Measurements from ENCODE around the gene OSM.

The OSM gene

DNA sequence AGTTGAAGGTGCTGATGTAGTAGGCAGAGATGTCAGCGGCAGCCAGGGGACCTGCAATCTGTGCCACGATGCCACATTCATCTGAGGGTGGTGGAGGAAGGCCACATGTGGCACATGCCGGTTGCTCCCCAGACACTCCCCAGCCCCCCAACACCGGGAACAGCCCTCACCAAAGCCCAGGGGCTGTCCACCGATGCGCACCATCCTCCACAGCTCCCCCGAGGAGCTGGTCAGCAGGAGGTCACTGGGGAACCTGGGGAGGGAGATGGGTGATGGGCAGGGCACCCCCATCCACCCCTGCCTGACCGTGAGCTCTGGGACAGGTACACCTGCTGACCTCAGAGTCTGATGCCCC lies 19.2 kb upstream of the OSM start:
- 96% methylated on average over 4 of the region's 8 CpGs for WGBS (ENCODE audit: insufficient coverage)

GRCh38 chr22:30285176-30285845 lies 18.7 kb upstream of the OSM start:
- no peaks in the 10 kb centered on the region for H3K27me3 ChIP-seq (replicated peaks in 2 of 5; ENCODE audit: control insufficient read depth in 4 of 5, insufficient read depth in 5 of 5, low read length in 4 of 5)
- no peaks in the 10 kb centered on the region for H3K9me3 ChIP-seq (ENCODE audit: control extremely low read depth in 1 of 5, control insufficient read depth in 4 of 5, insufficient read depth in 2 of 5, low read depth in 1 of 5, low read length in 4 of 5)
- CTCF ChIA-PET, result interaction anchor here (0.9 to 7.6 kb wide), 10 partner anchors 8 to 649 kb away, joined by 3 to 91 read pairs (median 6); partner anchors contain the start of gene RNF215
- H3K4me1 ChIP-seq (ENCODE audit: control extremely low read depth in 1 of 4, control insufficient read depth in 4 of 4, insufficient read depth in 4 of 4, low read length in 3 of 4), result peaks cover 4 to 50% (median 46%) of the 10 kb centered on the region in 4 experiments
- no peak for DNase-seq
- POLR2A ChIA-PET, result interaction anchor here (0.6 to 1.1 kb wide), 2 partner anchors 17 to 22 kb away, joined by 3 to 4 read pairs; no protein-coding TSS in a partner anchor
- WGBS (ENCODE audit: insufficient coverage), result 94% methylated on average over 22 of the region's 27 CpGs
- H3K36me3 ChIP-seq (ENCODE audit: control insufficient read depth in 4 of 4, insufficient read depth in 4 of 4, low read length in 3 of 4), result peaks cover 0 to 3% (median under 1%) of the 10 kb centered on the region in 4 experiments
- no peak overlapping the region for H3K27ac ChIP-seq (ENCODE audit: insufficient read depth in 1 of 2, low read depth in 1 of 2, low read length in 2 of 2, poor library complexity in 1 of 2, severe bottlenecking in 2 of 2)
- H3K4me3 ChIP-seq (ENCODE audit: control insufficient read depth in 1 of 7, extremely low read depth in 1 of 7, insufficient read depth in 4 of 7, low read depth in 2 of 7, low read length in 6 of 7), result no peak overlapping the region

More for the DNA sequence above, 19.2 kb upstream of the OSM start:
- Histone ChIP-seq H3K27me3 (replicated peaks in 2 of 5; ENCODE audit: control insufficient read depth in 4 of 5, insufficient read depth in 5 of 5, low read length in 4 of 5) (no peaks in the 10 kb centered on the region), H3K4me1 (ENCODE audit: control extremely low read depth in 1 of 4, control insufficient read depth in 4 of 4, insufficient read depth in 4 of 4, low read length in 3 of 4) (peaks cover 4 to 55% (median 51%) of the 10 kb centered on the region in 4 experiments), H3K27ac (ENCODE audit: insufficient read depth in 1 of 2, low read depth in 1 of 2, low read length in 2 of 2, poor library complexity in 1 of 2, severe bottlenecking in 2 of 2) (no peak overlapping the region), H3K36me3 (ENCODE audit: control insufficient read depth in 4 of 4, insufficient read depth in 4 of 4, low read length in 3 of 4) (peaks cover 0 to 3% (median under 1%) of the 10 kb centered on the region in 4 experiments), H3K4me3 (ENCODE audit: control insufficient read depth in 1 of 7, extremely low read depth in 1 of 7, insufficient read depth in 4 of 7, low read depth in 2 of 7, low read length in 6 of 7) (no peak overlapping the region), H3K9me3 (ENCODE audit: control extremely low read depth in 1 of 5, control insufficient read depth in 4 of 5, insufficient read depth in 2 of 5, low read depth in 1 of 5, low read length in 4 of 5) (no peaks in the 10 kb centered on the region)
- POLR2A ChIA-PET, result interaction anchor here (0.6 kb wide), 1 partner anchor 18 kb away, joined by 3 read pairs; no protein-coding TSS in a partner anchor
- no peak for DNase-seq
- CTCF ChIA-PET, result interaction anchor here (0.6 to 7.6 kb wide), 14 partner anchors 8 to 650 kb away, joined by 3 to 91 read pairs (median 4); partner anchors contain the start of gene RNF215

DNA sequence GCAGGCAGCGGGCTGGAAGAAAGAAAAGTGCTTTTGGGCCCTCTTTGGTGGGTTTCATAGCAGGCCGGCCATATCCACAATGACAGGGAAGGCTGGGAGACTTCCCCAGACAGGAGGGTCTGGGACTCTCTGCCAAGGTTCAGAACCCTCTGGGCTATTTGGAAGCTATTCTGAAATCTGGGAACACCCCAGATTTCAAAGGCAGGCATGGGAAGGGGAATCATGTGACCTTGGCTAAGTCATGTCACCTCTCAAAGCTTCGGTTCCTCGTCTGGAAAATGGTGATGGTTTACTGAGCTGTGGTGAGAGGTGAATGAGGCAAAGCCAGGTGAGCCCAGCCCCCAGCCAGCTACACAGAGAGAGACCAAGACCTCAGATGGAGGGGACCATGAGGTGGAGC lies 18.0 kb upstream of the OSM start:
- CTCF ChIA-PET, result interaction anchor here (1.4 to 7.6 kb wide), 5 partner anchors 9 to 180 kb away, joined by 5 to 91 read pairs (median 19); partner anchors contain the start of gene RNF215

DNA sequence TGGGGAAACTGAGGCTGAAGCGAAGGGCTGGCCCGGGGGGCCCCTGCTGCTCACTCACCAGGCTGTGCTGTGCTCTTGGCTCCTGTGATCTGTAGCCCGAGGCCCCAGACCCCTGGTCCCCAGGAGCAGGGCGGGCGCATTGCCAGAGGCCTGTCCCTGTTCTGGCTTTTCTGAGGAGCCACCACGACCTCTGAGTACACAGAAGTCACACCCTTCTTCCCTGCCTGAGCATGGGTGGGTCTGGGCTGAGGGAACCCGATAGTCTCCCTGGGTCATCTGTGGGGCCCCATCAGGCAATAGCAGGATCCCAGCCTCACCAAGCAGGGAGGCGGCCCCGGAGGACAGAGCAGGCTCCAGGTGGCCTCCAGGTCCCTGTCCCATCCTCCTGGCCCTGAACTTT lies 17.5 kb upstream of the OSM start:
- ChIA-PET CTCF (interaction anchor here (0.6 to 7.6 kb wide), 4 partner anchors 17 to 176 kb away, joined by 4 to 91 read pairs (median 14); partner anchors contain the start of gene RNF215), POLR2A (interaction anchor here (0.6 to 1.1 kb wide), 3 partner anchors 18 to 38 kb away, joined by 3 to 4 read pairs (median 4); partner anchors contain the start of gene OSM)
- Histone ChIP-seq H3K9me3 (ENCODE audit: control extremely low read depth in 1 of 5, control insufficient read depth in 4 of 5, insufficient read depth in 2 of 5, low read depth in 1 of 5, low read length in 4 of 5) (no peaks in the 10 kb centered on the region), H3K4me3 (ENCODE audit: control insufficient read depth in 1 of 7, extremely low read depth in 1 of 7, insufficient read depth in 4 of 7, low read depth in 2 of 7, low read length in 6 of 7) (no peak overlapping the region), H3K36me3 (ENCODE audit: control insufficient read depth in 4 of 4, insufficient read depth in 4 of 4, low read length in 3 of 4) (peaks cover 0 to 3% (median under 1%) of the 10 kb centered on the region in 4 experiments), H3K27ac (ENCODE audit: insufficient read depth in 1 of 2, low read depth in 1 of 2, low read length in 2 of 2, poor library complexity in 1 of 2, severe bottlenecking in 2 of 2) (no peak overlapping the region), H3K4me1 (ENCODE audit: control extremely low read depth in 1 of 4, control insufficient read depth in 4 of 4, insufficient read depth in 4 of 4, low read length in 3 of 4) (peaks cover 4 to 48% (median 46%) of the 10 kb centered on the region in 4 experiments), H3K27me3 (replicated peaks in 2 of 5; ENCODE audit: control insufficient read depth in 4 of 5, insufficient read depth in 5 of 5, low read length in 4 of 5) (no peaks in the 10 kb centered on the region)
- WGBS (ENCODE audit: insufficient coverage), result 96% methylated on average over 5 of the region's 9 CpGs
- no peak for DNase-seq

More for the DNA sequence above, 18.0 kb upstream of the OSM start:
- Histone ChIP-seq H3K4me3 (ENCODE audit: control insufficient read depth in 1 of 7, extremely low read depth in 1 of 7, insufficient read depth in 4 of 7, low read depth in 2 of 7, low read length in 6 of 7) (no peak overlapping the region), H3K9me3 (ENCODE audit: control extremely low read depth in 1 of 5, control insufficient read depth in 4 of 5, insufficient read depth in 2 of 5, low read depth in 1 of 5, low read length in 4 of 5) (no peaks in the 10 kb centered on the region), H3K27me3 (replicated peaks in 2 of 5; ENCODE audit: control insufficient read depth in 4 of 5, insufficient read depth in 5 of 5, low read length in 4 of 5) (no peaks in the 10 kb centered on the region), H3K4me1 (ENCODE audit: control extremely low read depth in 1 of 4, control insufficient read depth in 4 of 4, insufficient read depth in 4 of 4, low read length in 3 of 4) (peaks cover 4 to 45% (median 43%) of the 10 kb centered on the region in 4 experiments), H3K36me3 (ENCODE audit: control insufficient read depth in 4 of 4, insufficient read depth in 4 of 4, low read length in 3 of 4) (peaks cover 0 to 3% (median under 1%) of the 10 kb centered on the region in 4 experiments), H3K27ac (ENCODE audit: insufficient read depth in 1 of 2, low read depth in 1 of 2, low read length in 2 of 2, poor library complexity in 1 of 2, severe bottlenecking in 2 of 2) (no peak overlapping the region)
- 98% methylated on average over 3 of the region's 4 CpGs for WGBS (ENCODE audit: insufficient coverage)
- no peak for DNase-seq
- POLR2A ChIA-PET, result interaction anchor here (1.1 kb wide), 1 partner anchor 22 kb away, joined by 4 read pairs; no protein-coding TSS in a partner anchor

DNA sequence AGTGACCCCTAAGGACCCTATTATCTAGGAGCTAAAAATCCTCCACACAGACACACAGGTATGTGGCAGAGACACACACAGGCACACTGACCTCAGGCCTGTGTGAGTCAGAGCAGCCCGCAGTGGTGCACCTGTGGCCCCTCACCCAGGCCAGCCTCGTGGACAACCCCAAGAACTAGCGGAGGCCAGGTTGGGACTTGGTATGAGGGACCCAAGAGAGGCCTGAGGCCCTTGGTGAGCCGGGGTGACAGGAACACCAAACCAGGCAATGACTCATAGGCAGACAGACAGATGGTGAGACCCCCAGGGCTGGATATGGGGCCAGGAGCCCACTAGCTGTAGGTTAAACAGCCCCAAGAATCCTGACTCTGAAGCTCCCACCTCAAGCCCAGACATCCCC lies 16.7 kb upstream of the OSM start:
- DNase-seq, result peak in 1 of 3 donors; percentile 59
- ChIA-PET CTCF (interaction anchor here (0.6 to 7.6 kb wide), 5 partner anchors 64 to 175 kb away, joined by 3 to 91 read pairs (median 3); partner anchors contain the start of genes CCDC157, RNF215, SEC14L2 and SF3A1), POLR2A (interaction anchor here (0.6 to 1.1 kb wide), 4 partner anchors 13 to 39 kb away, joined by 3 to 4 read pairs (median 3); no protein-coding TSS in a partner anchor)
- peak overlapping the region in 1 of 2 experiments; percentile 25 for H3K27ac ChIP-seq (ENCODE audit: insufficient read depth in 1 of 2, low read depth in 1 of 2, low read length in 2 of 2, poor library complexity in 1 of 2, severe bottlenecking in 2 of 2)
- peaks cover 2 to 47% (median 45%) of the 10 kb centered on the region in 4 experiments for H3K4me1 ChIP-seq (ENCODE audit: control extremely low read depth in 1 of 4, control insufficient read depth in 4 of 4, insufficient read depth in 4 of 4, low read length in 3 of 4)
- no peak overlapping the region for H3K4me3 ChIP-seq (ENCODE audit: control insufficient read depth in 1 of 7, extremely low read depth in 1 of 7, insufficient read depth in 4 of 7, low read depth in 2 of 7, low read length in 6 of 7)
- H3K9me3 ChIP-seq (ENCODE audit: control extremely low read depth in 1 of 5, control insufficient read depth in 4 of 5, insufficient read depth in 2 of 5, low read depth in 1 of 5, low read length in 4 of 5), result no peaks in the 10 kb centered on the region
- 100% methylated on average over 3 of the region's 4 CpGs for WGBS (ENCODE audit: insufficient coverage)
- no peaks in the 10 kb centered on the region for H3K27me3 ChIP-seq (replicated peaks in 2 of 5; ENCODE audit: control insufficient read depth in 4 of 5, insufficient read depth in 5 of 5, low read length in 4 of 5)
- H3K36me3 ChIP-seq (ENCODE audit: control insufficient read depth in 4 of 4, insufficient read depth in 4 of 4, low read length in 3 of 4), result peaks cover 0 to 3% (median under 1%) of the 10 kb centered on the region in 4 experiments

GRCh38 chr22:30282616-30283046 lies 16.0 kb upstream of the OSM start:
- Histone ChIP-seq H3K36me3 (ENCODE audit: control insufficient read depth in 4 of 4, insufficient read depth in 4 of 4, low read length in 3 of 4) (peaks cover 0 to 3% (median under 1%) of the 10 kb centered on the region in 4 experiments), H3K4me3 (ENCODE audit: control insufficient read depth in 1 of 7, extremely low read depth in 1 of 7, insufficient read depth in 4 of 7, low read depth in 2 of 7, low read length in 6 of 7) (no peak overlapping the region), H3K9me3 (ENCODE audit: control extremely low read depth in 1 of 5, control insufficient read depth in 4 of 5, insufficient read depth in 2 of 5, low read depth in 1 of 5, low read length in 4 of 5) (no peaks in the 10 kb centered on the region), H3K27ac (ENCODE audit: insufficient read depth in 1 of 2, low read depth in 1 of 2, low read length in 2 of 2, poor library complexity in 1 of 2, severe bottlenecking in 2 of 2) (no peak overlapping the region), H3K27me3 (replicated peaks in 2 of 5; ENCODE audit: control insufficient read depth in 4 of 5, insufficient read depth in 5 of 5, low read length in 4 of 5) (no peaks in the 10 kb centered on the region), H3K4me1 (ENCODE audit: control extremely low read depth in 1 of 4, control insufficient read depth in 4 of 4, insufficient read depth in 4 of 4, low read length in 3 of 4) (peaks cover 0 to 48% (median 45%) of the 10 kb centered on the region in 4 experiments)
- peak in 2 of 3 donors; percentile 79 to 83 for DNase-seq
- ChIA-PET CTCF (interaction anchor here (0.6 to 7.6 kb wide), 5 partner anchors 65 to 175 kb away, joined by 3 to 91 read pairs (median 3); partner anchors contain the start of genes CCDC157, RNF215, SEC14L2 and SF3A1), POLR2A (interaction anchor here (1.0 to 1.1 kb wide), 3 partner anchors 12 to 17 kb away, joined by 3 read pairs; no protein-coding TSS in a partner anchor)
- 14% methylated on average over 4 of the region's 7 CpGs for WGBS (ENCODE audit: insufficient coverage)

All from common myeloid progenitor, CD34-positive (primary cell).